Psoas muscle (tissue), 8 donors: Measurements from ENCODE around the gene TP53BP1. TPM values are rescaled to one million over a fixed set of nuclear protein-coding genes. Genes with fewer than 3 reads are reported as not detected.

Experiments used
- ATAC-seq, 4 donors: fragments of 200-7000 bp; cut with Tn5 transposase; one replicate each; pipeline ENCODE4 v1.9.1; 2020; ENCODE audit warnings: moderate library complexity in 3 of 4, mild to moderate bottlenecking in 2 of 4
- DNase-seq, 2 donors: peaks; one replicate each; pipeline ENCODE4 v3.0.0-alpha.2; 2020
- H3K27ac ChIP-seq: fragments of 200-600 bp; one replicate; pipeline ENCODE4 v1.8.0; 2022
- H3K27me3 ChIP-seq, 3 donors: fragments of 200-600 bp in 1 of 3; one replicate each; pipeline versions ENCODE4 v1.6.1 to v1.8.0; 2013 to 2022; ENCODE audit warnings: low read length in 2 of 3, mild to moderate bottlenecking in 2 of 3, moderate library complexity in 1 of 3; ENCODE audit not compliant: insufficient read depth in 3 of 3
- H3K36me3 ChIP-seq, 2 donors: fragments of 200-600 bp in 1 of 2; one replicate each; pipeline versions ENCODE4 v1.6.1 to v1.8.0; 2013 to 2022; ENCODE audit warnings: low read depth in 1 of 2, mild to moderate bottlenecking in 1 of 2, moderate library complexity in 1 of 2; ENCODE audit not compliant: insufficient read depth in 1 of 2
- H3K4me1 ChIP-seq: fragments of 200-600 bp; one replicate; pipeline ENCODE4 v1.8.0; 2022
- H3K4me3 ChIP-seq: fragments of 200-600 bp; one replicate; pipeline ENCODE4 v1.8.0; 2022; ENCODE audit warnings: mild to moderate bottlenecking
- H3K9me3 ChIP-seq: fragments of 200-600 bp; one replicate; pipeline ENCODE4 v1.8.0; 2022
- WGBS, 3 donors: extraction: QIAGEN DNeasy Blood & Tissue Kit; methylation state at CpG; one replicate each; pipeline versions ENCODE4 v1.1.6 to v1.1.7; 2013; 5-methylcytosine and 5-hydroxymethylcytosine counted together
- intact Hi-C, 2 donors: fragments of 100-400 bp; cut with DNase I; formaldehyde crosslinking; loops; one replicate each; pipeline versions ENCODE4 v1.11.0 to v1.14.2; 2022
- polyA plus RNA-seq, 3 donors: library from polyadenylated mRNA; stranded (reverse); fragments of 200-250 nt; gene quantifications; one replicate each; pipeline ENCODE4 v1.2.3, GENCODE V29; 2013
- total RNA-seq, 4 donors: library from RNA; stranded (reverse); fragmentation: NEBNext Ultra II Directional in 2 of 4; extraction: Animal tissue kit (Norgen Biotek cat#: 25700) in 2 of 4; gene quantifications; one replicate each; pipeline versions ENCODE4 v1.2.1 to v1.2.4, GENCODE V29; 2021 to 2023
- TF ChIP-seq, protein P1 (sequence below): fragments of 200-600 bp; IDR thresholded peaks from one replicate; pipeline ENCODE4 v1.8.0; 2022; ENCODE audit warnings: antibody characterized with exemption
- donor health status: healthy with polysubstance abuse.
- donor health status: DM: no; HTN: no; CAD: no; lungs with moderate emphysema.
- donor health status: Bipolar disorder and iron deficiency.
- donor health status: healthy.
- donor health status: DM: yes; HTN: yes; CAD: no.
- donor health status: DM: no; HTN: no; CAD: no.
- donor health status: DM: no; HTN: no; CAD: no.
- donor health status: DM: yes; HTN: yes; CAD: no.

TP53BP1 gene
- total and polyA plus RNA-seq, 7 donors = 7.4 to 31.3 (median 13.9) TPM

DNA sequence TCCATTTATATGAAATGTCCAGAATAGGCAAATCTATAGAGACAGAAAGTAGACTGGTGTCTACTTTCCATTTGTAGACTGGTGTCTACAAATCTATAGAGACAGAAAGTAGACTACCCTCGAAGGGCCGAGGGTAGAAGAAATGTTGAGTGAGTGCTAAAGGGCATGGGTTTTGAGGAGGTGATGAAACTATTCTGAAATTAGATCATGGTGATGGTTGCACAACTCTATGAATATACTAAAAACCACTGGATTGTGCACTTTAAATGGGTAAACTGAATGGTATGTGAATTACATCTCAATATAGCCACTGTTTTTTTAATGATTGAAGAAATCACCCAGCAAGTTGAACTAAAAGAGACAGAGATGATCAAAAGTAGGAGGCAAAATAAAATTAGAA, 27.9 kb downstream of the TP53BP1 start:
- 66 to 72% (median 72%) methylated on average over 2 of the region's 2 CpGs for WGBS, 3 donors
- no peaks in the 10 kb centered on the region for H3K9me3 ChIP-seq
- no peak overlapping the region for H3K4me3 ChIP-seq
- H3K27ac ChIP-seq = no peak overlapping the region
- TF ChIP-seq, protein P1, sequence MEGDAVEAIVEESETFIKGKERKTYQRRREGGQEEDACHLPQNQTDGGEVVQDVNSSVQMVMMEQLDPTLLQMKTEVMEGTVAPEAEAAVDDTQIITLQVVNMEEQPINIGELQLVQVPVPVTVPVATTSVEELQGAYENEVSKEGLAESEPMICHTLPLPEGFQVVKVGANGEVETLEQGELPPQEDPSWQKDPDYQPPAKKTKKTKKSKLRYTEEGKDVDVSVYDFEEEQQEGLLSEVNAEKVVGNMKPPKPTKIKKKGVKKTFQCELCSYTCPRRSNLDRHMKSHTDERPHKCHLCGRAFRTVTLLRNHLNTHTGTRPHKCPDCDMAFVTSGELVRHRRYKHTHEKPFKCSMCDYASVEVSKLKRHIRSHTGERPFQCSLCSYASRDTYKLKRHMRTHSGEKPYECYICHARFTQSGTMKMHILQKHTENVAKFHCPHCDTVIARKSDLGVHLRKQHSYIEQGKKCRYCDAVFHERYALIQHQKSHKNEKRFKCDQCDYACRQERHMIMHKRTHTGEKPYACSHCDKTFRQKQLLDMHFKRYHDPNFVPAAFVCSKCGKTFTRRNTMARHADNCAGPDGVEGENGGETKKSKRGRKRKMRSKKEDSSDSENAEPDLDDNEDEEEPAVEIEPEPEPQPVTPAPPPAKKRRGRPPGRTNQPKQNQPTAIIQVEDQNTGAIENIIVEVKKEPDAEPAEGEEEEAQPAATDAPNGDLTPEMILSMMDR = no peak
- ATAC-seq (no peak), DNase-seq (no peak)
- no peaks in the 10 kb centered on the region for H3K4me1 ChIP-seq
- H3K36me3 ChIP-seq = peaks cover 0 to 81% of the 10 kb centered on the region in 2 donors
- no peaks in the 10 kb centered on the region for H3K27me3 ChIP-seq
- intact Hi-C loops = no loop called here

DNA sequence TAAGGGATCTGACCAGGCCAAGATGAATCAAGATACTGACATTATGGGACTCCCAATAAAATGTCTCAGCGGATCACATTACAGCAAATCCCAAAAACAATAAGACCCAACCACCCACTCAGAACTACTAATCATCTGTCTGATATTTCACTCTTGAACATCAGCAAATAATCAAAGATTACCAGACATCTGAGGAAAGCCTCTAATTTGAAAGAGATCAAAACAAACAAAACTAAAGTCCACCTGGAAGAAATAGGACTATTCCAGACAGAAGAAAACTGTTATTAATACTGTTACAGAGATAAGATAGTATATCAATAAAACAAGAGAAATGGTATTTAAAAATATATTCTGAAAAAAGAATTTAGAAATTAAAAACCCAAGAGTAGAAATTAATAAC, 29.0 kb downstream of the TP53BP1 start:
- Histone ChIP-seq H3K27ac (no peak overlapping the region), H3K4me3 (no peak overlapping the region), H3K27me3 (no peaks in the 10 kb centered on the region), H3K9me3 (no peaks in the 10 kb centered on the region), H3K36me3 (peaks cover 0 to 79% of the 10 kb centered on the region in 2 donors), H3K4me1 (no peaks in the 10 kb centered on the region)
- DNase-seq (no peak), ATAC-seq (no peak)
- 91 to 96% (median 93%) methylated on average over 1 of the region's 1 CpG for WGBS, 3 donors
- intact Hi-C loops = no loop called here
- TF ChIP-seq, protein P1 = no peak

DNA sequence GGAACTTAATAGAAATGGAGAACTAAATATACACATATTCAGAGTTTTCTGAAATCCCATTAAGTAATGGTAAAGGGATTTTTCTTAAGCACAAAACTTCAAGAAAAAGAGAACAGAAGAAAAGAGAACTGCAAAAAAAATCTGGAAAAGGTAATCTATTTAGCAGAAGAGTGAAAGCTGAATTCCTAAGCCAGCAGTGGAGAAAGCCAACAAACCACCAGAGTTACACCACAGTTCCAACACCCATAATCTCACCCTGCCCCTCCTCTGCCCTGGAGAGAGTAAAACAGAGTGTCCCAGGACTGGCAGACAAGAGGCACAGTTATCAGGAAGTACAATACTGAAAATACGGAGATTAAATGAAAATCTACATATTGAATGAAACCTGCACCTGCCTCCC, 29.4 kb downstream of the TP53BP1 start:
- intact Hi-C loops = no loop called here
- Histone ChIP-seq H3K36me3 (peaks cover 0 to 78% of the 10 kb centered on the region in 2 donors), H3K27me3 (no peaks in the 10 kb centered on the region), H3K9me3 (no peaks in the 10 kb centered on the region), H3K4me3 (no peak overlapping the region), H3K4me1 (no peaks in the 10 kb centered on the region), H3K27ac (no peak overlapping the region)
- ATAC-seq = no peak
- no peak for DNase-seq
- WGBS, 3 donors = 75 to 82% (median 79%) methylated on average over 1 of the region's 1 CpG
- TF ChIP-seq, protein P1 = no peak

DNA sequence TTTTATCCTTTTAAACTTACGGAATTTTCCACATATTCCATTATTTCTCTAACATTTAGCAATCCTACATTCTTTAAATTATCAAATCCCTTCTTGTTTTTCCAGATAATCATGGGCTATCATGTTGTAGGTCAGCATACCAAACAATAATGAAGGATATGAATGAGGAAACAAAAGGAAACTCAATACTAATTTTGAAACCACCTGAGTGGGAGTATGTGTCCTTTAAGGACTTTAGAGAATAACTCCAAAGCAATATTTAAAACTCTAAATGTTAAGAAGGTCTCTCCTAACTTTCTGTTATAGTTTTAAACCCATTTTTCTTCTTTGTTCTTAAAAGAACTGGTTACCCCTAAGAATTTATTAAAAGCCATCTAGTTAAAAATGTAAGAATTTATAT, 43.0 kb downstream of the TP53BP1 start:
- WGBS, 3 donors = 91 to 98% (median 94%) methylated on average over 1 of the region's 1 CpG
- Histone ChIP-seq H3K36me3 (peaks cover 0 to 33% of the 10 kb centered on the region in 2 donors), H3K4me3 (no peak overlapping the region), H3K27ac (no peak overlapping the region), H3K27me3 (no peaks in the 10 kb centered on the region), H3K4me1 (no peaks in the 10 kb centered on the region), H3K9me3 (no peaks in the 10 kb centered on the region)
- intact Hi-C loops = loop anchor here in 1 of 2 donors (5.0 kb wide), 1 partner anchor 62 kb away; no protein-coding TSS in a partner anchor
- DNase-seq = no peak
- TF ChIP-seq, protein P1 = no peak
- ATAC-seq = no peak

DNA sequence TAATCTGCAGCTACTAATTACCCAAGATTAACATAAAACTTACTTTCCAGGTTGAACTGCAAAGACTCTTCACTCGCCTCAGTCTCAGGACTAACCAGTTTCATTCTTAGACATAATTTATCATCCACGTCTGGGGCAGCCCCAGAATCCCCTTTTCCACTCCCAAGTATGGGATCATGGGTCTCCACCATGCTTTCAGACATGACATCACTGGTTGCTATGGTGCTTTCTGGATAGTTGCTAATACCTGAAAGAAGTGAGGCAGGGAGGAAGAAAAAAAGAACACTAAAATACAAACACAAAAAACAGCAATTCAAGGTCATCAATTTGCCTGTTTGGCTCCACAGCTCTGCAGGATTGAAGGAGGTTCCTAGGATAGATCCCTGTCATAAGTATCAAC, 46.6 kb downstream of the TP53BP1 start:
- TF ChIP-seq, protein P1 = no peak
- WGBS, 3 donors = 80 to 85% (median 83%) methylated on average over 2 of the region's 2 CpGs
- peaks cover 4% of the 10 kb centered on the region for H3K4me1 ChIP-seq
- peaks cover 0 to 35% of the 10 kb centered on the region in 2 donors for H3K36me3 ChIP-seq
- intact Hi-C loops = loop anchor here in 1 of 2 donors (5.0 kb wide), 1 partner anchor 66 kb away; no protein-coding TSS in a partner anchor
- no peak overlapping the region for H3K27ac ChIP-seq
- H3K4me3 ChIP-seq = no peak overlapping the region
- no peak for DNase-seq
- no peaks in the 10 kb centered on the region for H3K27me3 ChIP-seq
- no peaks in the 10 kb centered on the region for H3K9me3 ChIP-seq
- no peak for ATAC-seq
